Activated T-helper 1 cell treated with anti-CD3 and anti-CD28 coated beads, Interleukin-12 subunit alpha, Interleukin-12 subunit beta, Interleukin-2, Interleukin-4 antibody, amounts not matched to agents 30 ng/mL and 10 ng/mL and 1 ng/mL, durations not matched to agents 14 hours and 24 hours and 36 hours (primary cell): Measurements from ENCODE around the gene SMC3. TPM values are rescaled to one million over a fixed set of nuclear protein-coding genes. Genes with fewer than 3 reads are reported as not detected.

ENCODE experiments used
- DNase-seq: peaks from one replicate; pipeline ENCODE4 v3.0.0; 2021; ENCODE audit warnings: low spot score
- H3K27ac Mint-ChIP-seq: one replicate; pipeline ENCODE4 v1.8.0; 2021; ENCODE audit warnings: mild to moderate bottlenecking, mixed read lengths
- H3K27me3 Mint-ChIP-seq: one replicate; pipeline ENCODE4 v1.8.0; 2022; ENCODE audit warnings: mild to moderate bottlenecking, moderate library complexity, mixed read lengths; ENCODE audit not compliant: insufficient read depth
- H3K36me3 Mint-ChIP-seq: one replicate; pipeline ENCODE4 v1.8.0; 2021; ENCODE audit warnings: low read depth, mixed read lengths
- H3K4me1 Mint-ChIP-seq: one replicate; pipeline ENCODE4 v1.8.0; 2021; ENCODE audit warnings: low read depth, mixed read lengths
- H3K4me3 Mint-ChIP-seq: one replicate; pipeline ENCODE4 v1.8.0; 2021; ENCODE audit warnings: mild to moderate bottlenecking, moderate library complexity, mixed read lengths
- H3K9me3 Mint-ChIP-seq: one replicate; pipeline ENCODE4 v1.8.0; 2021; ENCODE audit warnings: mixed read lengths
- intact Hi-C: fragments of 100-400 bp; cut with micrococcal nuclease; formaldehyde crosslinking; loops from one replicate; pipeline ENCODE4 v1.15.1; 2024
- total RNA-seq: library from RNA; stranded (reverse); gene quantifications from 2 replicates; pipeline ENCODE4 v1.2.3, GENCODE V29; 2022

Gene SMC3
- total RNA-seq, 1 donor from 2014 or later: 74.5 TPM

DNA sequence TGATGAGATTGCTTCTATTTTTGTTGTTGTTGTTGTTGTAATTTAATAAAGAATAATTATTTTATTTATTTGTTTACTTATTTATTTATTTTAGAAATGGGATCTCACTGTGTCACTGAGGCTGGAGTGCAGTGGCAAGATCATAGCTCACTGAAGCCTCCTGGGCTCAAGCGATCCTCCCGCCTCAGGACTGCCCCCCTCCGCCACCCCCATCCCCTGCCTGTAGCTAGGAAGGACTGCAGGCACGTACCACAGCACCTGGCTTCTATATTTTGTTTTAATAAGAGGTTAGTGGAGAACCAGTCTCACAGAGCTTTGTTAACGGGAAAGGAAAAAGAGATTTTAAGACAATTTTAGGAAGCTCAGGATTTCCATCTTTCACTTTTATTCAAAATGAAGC, 19.5 kb upstream of the SMC3 start:
- no peak for DNase-seq
- no peak overlapping the region for H3K27ac Mint-ChIP-seq
- intact Hi-C loops: no loop called here
- H3K4me3 Mint-ChIP-seq: no peak overlapping the region
- H3K27me3 Mint-ChIP-seq: peaks cover 27% of the 10 kb centered on the region
- H3K9me3 Mint-ChIP-seq: no peaks in the 10 kb centered on the region
- H3K4me1 Mint-ChIP-seq: peaks cover 29% of the 10 kb centered on the region
- no peaks in the 10 kb centered on the region for H3K36me3 Mint-ChIP-seq

GRCh38 chr10:110549211-110549610, 18.3 kb upstream of the SMC3 start:
- Mint-ChIP-seq H3K36me3 (no peaks in the 10 kb centered on the region), H3K4me3 (no peak overlapping the region), H3K4me1 (peaks cover 20% of the 10 kb centered on the region), H3K27me3 (peaks cover 29% of the 10 kb centered on the region), H3K9me3 (no peaks in the 10 kb centered on the region), H3K27ac (no peak overlapping the region)
- intact Hi-C loops: no loop called here
- DNase-seq: no peak

GRCh38 chr10:110553905-110554304, 13.6 kb upstream of the SMC3 start:
- intact Hi-C loops: no loop called here
- Mint-ChIP-seq H3K36me3 (peaks cover 1% of the 10 kb centered on the region), H3K4me1 (peaks cover 5% of the 10 kb centered on the region), H3K27me3 (peaks cover 46% of the 10 kb centered on the region), H3K27ac (no peak overlapping the region), H3K9me3 (no peaks in the 10 kb centered on the region), H3K4me3 (no peak overlapping the region)
- no peak for DNase-seq

DNA sequence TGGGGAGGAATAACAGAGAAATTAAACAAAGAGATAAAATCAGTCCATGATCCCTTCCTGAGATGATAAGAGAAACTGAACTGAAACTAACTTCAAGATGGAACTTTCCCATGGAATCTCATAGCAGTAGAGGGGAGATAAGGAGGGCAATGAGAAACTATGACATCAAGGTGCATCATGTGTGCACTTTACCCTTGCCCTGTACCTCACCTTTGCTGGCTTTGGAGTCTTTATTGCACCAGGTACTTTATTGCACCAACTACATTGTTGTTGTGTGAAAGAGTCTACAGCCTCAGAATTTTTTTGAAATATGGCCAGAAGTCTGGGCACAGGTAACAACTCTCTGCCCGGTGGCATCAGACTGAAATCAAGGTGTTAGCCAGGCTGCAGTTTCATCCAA, 11.2 kb upstream of the SMC3 start:
- H3K4me1 Mint-ChIP-seq: peaks cover 5% of the 10 kb centered on the region
- H3K27ac Mint-ChIP-seq: no peak overlapping the region
- no peak overlapping the region for H3K4me3 Mint-ChIP-seq
- no peaks in the 10 kb centered on the region for H3K9me3 Mint-ChIP-seq
- no peak for DNase-seq
- H3K36me3 Mint-ChIP-seq: peaks cover 1% of the 10 kb centered on the region
- H3K27me3 Mint-ChIP-seq: peaks cover 46% of the 10 kb centered on the region
- intact Hi-C loops: loop anchor here (1.0 to 2.0 kb wide), 2 partner anchors 16 to 45 kb away; no protein-coding TSS in a partner anchor

- Mint-ChIP-seq H3K27me3 (peaks cover 47% of the 10 kb centered on the region), H3K4me1 (peaks cover 5% of the 10 kb centered on the region), H3K9me3 (no peaks in the 10 kb centered on the region), H3K27ac (no peak overlapping the region), H3K4me3 (no peak overlapping the region), H3K36me3 (peaks cover 1% of the 10 kb centered on the region)
- intact Hi-C loops: loop anchor here (1.0 to 2.0 kb wide), 3 partner anchors 10 to 44 kb away; partner anchors contain the start of gene SMC3
- peak; percentile 26 for DNase-seq
Measured at GRCh38 chr10:110556969-110557601, 10.4 kb upstream of the SMC3 start.

DNA sequence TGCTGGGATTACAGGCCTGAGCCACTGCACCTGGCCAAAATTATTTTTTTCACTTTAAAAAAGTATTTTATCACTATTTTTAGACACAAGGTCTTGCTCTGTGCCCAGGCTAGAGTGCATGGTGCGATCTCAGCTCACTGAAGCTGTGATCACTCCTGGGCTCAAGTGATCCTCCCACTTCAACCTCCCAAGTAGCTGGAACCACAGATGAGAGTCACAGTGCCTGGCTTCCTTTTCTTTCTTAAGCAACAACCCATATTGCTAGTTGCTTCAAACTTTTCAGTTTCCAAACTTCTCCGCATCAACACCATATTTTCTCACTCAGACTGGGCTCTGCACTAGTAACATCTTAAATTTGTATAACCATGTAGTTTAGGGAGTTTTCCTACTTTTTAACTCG, 9.5 kb upstream of the SMC3 start:
- peaks cover 1% of the 10 kb centered on the region for H3K36me3 Mint-ChIP-seq
- H3K27ac Mint-ChIP-seq: no peak overlapping the region
- no peak overlapping the region for H3K4me3 Mint-ChIP-seq
- H3K4me1 Mint-ChIP-seq: peaks cover 5% of the 10 kb centered on the region
- peaks cover 45% of the 10 kb centered on the region for H3K27me3 Mint-ChIP-seq
- no peaks in the 10 kb centered on the region for H3K9me3 Mint-ChIP-seq
- no peak for DNase-seq
- intact Hi-C loops: no loop called here

- Mint-ChIP-seq H3K27me3 (peaks cover 51% of the 10 kb centered on the region), H3K4me3 (no peak overlapping the region), H3K27ac (no peak overlapping the region), H3K9me3 (no peaks in the 10 kb centered on the region), H3K4me1 (peaks cover 5% of the 10 kb centered on the region), H3K36me3 (peaks cover 1% of the 10 kb centered on the region)
- intact Hi-C loops: no loop called here
- no peak for DNase-seq
Measured at GRCh38 chr10:110560012-110560411, 7.5 kb upstream of the SMC3 start.

- H3K4me3 Mint-ChIP-seq: no peak overlapping the region
- H3K27me3 Mint-ChIP-seq: peaks cover 47% of the 10 kb centered on the region
- H3K4me1 Mint-ChIP-seq: peaks cover 5% of the 10 kb centered on the region
- DNase-seq: no peak
- H3K27ac Mint-ChIP-seq: no peak overlapping the region
- peaks cover 1% of the 10 kb centered on the region for H3K36me3 Mint-ChIP-seq
- intact Hi-C loops: no loop called here
- H3K9me3 Mint-ChIP-seq: no peaks in the 10 kb centered on the region
Measured at GRCh38 chr10:110561292-110561691, 6.2 kb upstream of the SMC3 start.

- intact Hi-C loops: no loop called here
- Mint-ChIP-seq H3K36me3 (no peaks in the 10 kb centered on the region), H3K4me3 (no peak overlapping the region), H3K27me3 (peaks cover 40% of the 10 kb centered on the region), H3K27ac (no peak overlapping the region), H3K4me1 (peaks cover 7% of the 10 kb centered on the region), H3K9me3 (no peaks in the 10 kb centered on the region)
- DNase-seq: no peak
Measured at GRCh38 chr10:110562348-110562747, 5.1 kb upstream of the SMC3 start.

DNA sequence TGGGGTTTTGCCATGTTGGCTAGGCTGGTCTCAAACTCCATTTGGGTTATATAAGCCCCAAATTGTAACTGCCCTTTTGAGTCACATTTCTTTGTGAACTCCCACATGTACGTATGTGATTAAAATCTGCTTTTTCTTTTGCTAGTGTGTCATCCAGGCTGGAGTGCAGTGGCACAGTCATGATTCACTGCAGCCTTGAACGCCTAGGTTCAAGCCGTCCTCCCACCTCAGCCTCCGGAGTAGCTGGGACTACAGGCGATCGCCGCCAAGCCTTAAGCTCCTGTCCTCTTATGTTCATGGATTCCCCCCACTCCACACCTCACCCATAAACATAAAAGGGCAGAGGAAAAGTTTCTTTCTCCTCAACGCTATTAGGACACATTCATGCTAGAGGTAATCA, 4.4 kb upstream of the SMC3 start:
- no peaks in the 10 kb centered on the region for H3K36me3 Mint-ChIP-seq
- intact Hi-C loops: no loop called here
- no peak for DNase-seq
- H3K4me3 Mint-ChIP-seq: no peak overlapping the region
- no peaks in the 10 kb centered on the region for H3K9me3 Mint-ChIP-seq
- no peak overlapping the region for H3K27ac Mint-ChIP-seq
- H3K4me1 Mint-ChIP-seq: peaks cover 7% of the 10 kb centered on the region
- H3K27me3 Mint-ChIP-seq: peaks cover 39% of the 10 kb centered on the region

- Mint-ChIP-seq H3K9me3 (no peaks in the 10 kb centered on the region), H3K36me3 (peaks cover 7% of the 10 kb centered on the region), H3K4me3 (peak overlapping the region; percentile 93), H3K4me1 (peaks cover 38% of the 10 kb centered on the region), H3K27ac (peak overlapping the region; percentile 96), H3K27me3 (peaks cover 21% of the 10 kb centered on the region)
- intact Hi-C loops: loop anchor here (1.0 to 5.0 kb wide), 14 partner anchors 9 to 559 kb away; partner anchors contain the start of genes ADD3, BBIP1, DUSP5 and SHOC2
- no peak for DNase-seq
Measured at GRCh38 chr10:110566472-110567200, 859 bp upstream of the SMC3 start.

GRCh38 chr10:110568055-110568735, 700 bp downstream of the SMC3 start:
- DNase-seq: peak; percentile 55
- peaks cover 12% of the 10 kb centered on the region for H3K36me3 Mint-ChIP-seq
- H3K27me3 Mint-ChIP-seq: peaks cover 12% of the 10 kb centered on the region
- H3K27ac Mint-ChIP-seq: peak overlapping the region; percentile 89
- intact Hi-C loops: loop anchor here (1.0 to 5.0 kb wide), 3 partner anchors 32 to 645 kb away; partner anchors contain the start of genes ADD3 and XPNPEP1
- peak overlapping the region; percentile 93 for H3K4me3 Mint-ChIP-seq
- H3K9me3 Mint-ChIP-seq: no peaks in the 10 kb centered on the region
- H3K4me1 Mint-ChIP-seq: peaks cover 50% of the 10 kb centered on the region

- peak overlapping the region; percentile 93 for H3K4me3 Mint-ChIP-seq
- H3K27me3 Mint-ChIP-seq: peaks cover 4% of the 10 kb centered on the region
- H3K36me3 Mint-ChIP-seq: peaks cover 12% of the 10 kb centered on the region
- DNase-seq: no peak
- H3K9me3 Mint-ChIP-seq: no peaks in the 10 kb centered on the region
- peak overlapping the region; percentile 65 for H3K27ac Mint-ChIP-seq
- intact Hi-C loops: loop anchor here (2.0 to 5.0 kb wide), 2 partner anchors 562 to 646 kb away; partner anchors contain the start of genes ADD3 and XPNPEP1
- H3K4me1 Mint-ChIP-seq: peaks cover 55% of the 10 kb centered on the region
Measured at GRCh38 chr10:110569122-110569521, 1.6 kb downstream of the SMC3 start.
